H1 (cell line): ENCODE results near the gene RAET1G.

Experiments used
- CTCF ChIP-seq, 3 experiments: IDR thresholded peaks; 1 replicate in 2 of 3; 2 replicates in 1 of 3; pipeline versions ENCODE4 v1.5.1 to v1.6.1; 2011; ENCODE audit warnings: low read length in 3 of 3, mild to moderate bottlenecking in 3 of 3, inconsistent platforms in 2 of 3, low read depth in 1 of 3, moderate library complexity in 1 of 3; ENCODE audit not compliant: insufficient read depth in 1 of 3; ENCODE audit errors: control extremely low read depth in 1 of 3
- EP300 ChIP-seq, 2 experiments: IDR thresholded peaks; 1 replicate in 1 of 2; 2 replicates in 1 of 2; pipeline ENCODE4 v1.6.1; 2011 to 2012; ENCODE audit warnings: low read depth in 2 of 2, low read length in 2 of 2, mild to moderate bottlenecking in 2 of 2, borderline replicate concordance in 1 of 2, inconsistent platforms in 1 of 2, moderate library complexity in 1 of 2
- EZH2 ChIP-seq: fragments of 200-600 bp; sonication (generic); IDR thresholded peaks from 2 replicates; pipeline ENCODE4 v1.7.1; 2012; ENCODE audit warnings: low read depth, mild to moderate bottlenecking, moderate library complexity, low read length, inconsistent platforms; ENCODE audit not compliant: severe bottlenecking
- GTF2F1 ChIP-seq: IDR thresholded peaks from 2 replicates; pipeline ENCODE4 v1.6.1; 2012; ENCODE audit warnings: low read depth, low read length, improper control_type of control experiment, borderline replicate concordance
- JUN ChIP-seq: IDR thresholded peaks from 2 replicates; pipeline ENCODE4 v1.6.1; 2011; ENCODE audit warnings: low read depth, mild to moderate bottlenecking, improper control_type of control experiment, low read length
- NRF1 ChIP-seq: IDR thresholded peaks from 2 replicates; pipeline ENCODE4 v1.6.1; 2011; ENCODE audit warnings: mild to moderate bottlenecking, low read depth, low read length, improper control_type of control experiment
- POLR2A ChIP-seq, 2 experiments: IDR thresholded peaks; 1 replicate in 1 of 2; 2 replicates in 1 of 2; pipeline ENCODE4 v1.6.1; 2011; ENCODE audit warnings: low read depth in 2 of 2, low read length in 2 of 2, mild to moderate bottlenecking in 2 of 2; ENCODE audit errors: control extremely low read depth in 1 of 2
- SIN3A ChIP-seq, 2 experiments: IDR thresholded peaks in 1 of 2; conservative IDR thresholded peaks in 1 of 2; 2 replicates each; pipeline ENCODE4 v1.6.1; 2011 to 2012; ENCODE audit warnings: low read length in 2 of 2, improper control_type of control experiment in 1 of 2, low read depth in 1 of 2, mild to moderate bottlenecking in 1 of 2
- TAF1 ChIP-seq: IDR thresholded peaks from 2 replicates; pipeline ENCODE4 v1.6.1; 2011; ENCODE audit warnings: mild to moderate bottlenecking, low read depth, low read length
- USF2 ChIP-seq: IDR thresholded peaks from 2 replicates; pipeline ENCODE4 v1.6.1; 2011; ENCODE audit warnings: low read length, improper control_type of control experiment
- YY1 ChIP-seq: IDR thresholded peaks from 2 replicates; pipeline ENCODE4 v1.6.1; 2011; ENCODE audit warnings: low read depth, mild to moderate bottlenecking, low read length

- no peak for TF ChIP-seq POLR2A (IDR thresholded peaks at IDR 0.05; ENCODE audit: control extremely low read depth in 1 of 2, low read depth in 2 of 2, low read length in 2 of 2)
- TF ChIP-seq EP300 (IDR thresholded peaks at IDR 0.05; ENCODE audit: borderline replicate concordance in 1 of 2, low read depth in 2 of 2, low read length in 2 of 2) = no peak
- TF ChIP-seq CTCF (IDR thresholded peaks at IDR 0.05; ENCODE audit: control extremely low read depth in 1 of 3, insufficient read depth in 1 of 3, low read depth in 1 of 3, low read length in 3 of 3) = no peak
- TF ChIP-seq YY1 = no peak
- TF ChIP-seq GTF2F1 = no peak
- peak; percentile 68 for TF ChIP-seq EZH2
- TF ChIP-seq TAF1 = no peak
- no peak for TF ChIP-seq JUN
- no peak for TF ChIP-seq NRF1
- no peak for TF ChIP-seq USF2
- no peak for TF ChIP-seq SIN3A (conservative IDR thresholded peaks at IDR 0.05 in 1 of 2, IDR thresholded peaks at IDR 0.05 in 1 of 2; ENCODE audit: low read depth in 1 of 2, low read length in 2 of 2)
Observed at GRCh38 chr6:149940672-149940982, 17.7 kb upstream of the RAET1G start.
